ENCODE measurements around the gene DNAJA2.

DNAJA2 gene

DNA sequence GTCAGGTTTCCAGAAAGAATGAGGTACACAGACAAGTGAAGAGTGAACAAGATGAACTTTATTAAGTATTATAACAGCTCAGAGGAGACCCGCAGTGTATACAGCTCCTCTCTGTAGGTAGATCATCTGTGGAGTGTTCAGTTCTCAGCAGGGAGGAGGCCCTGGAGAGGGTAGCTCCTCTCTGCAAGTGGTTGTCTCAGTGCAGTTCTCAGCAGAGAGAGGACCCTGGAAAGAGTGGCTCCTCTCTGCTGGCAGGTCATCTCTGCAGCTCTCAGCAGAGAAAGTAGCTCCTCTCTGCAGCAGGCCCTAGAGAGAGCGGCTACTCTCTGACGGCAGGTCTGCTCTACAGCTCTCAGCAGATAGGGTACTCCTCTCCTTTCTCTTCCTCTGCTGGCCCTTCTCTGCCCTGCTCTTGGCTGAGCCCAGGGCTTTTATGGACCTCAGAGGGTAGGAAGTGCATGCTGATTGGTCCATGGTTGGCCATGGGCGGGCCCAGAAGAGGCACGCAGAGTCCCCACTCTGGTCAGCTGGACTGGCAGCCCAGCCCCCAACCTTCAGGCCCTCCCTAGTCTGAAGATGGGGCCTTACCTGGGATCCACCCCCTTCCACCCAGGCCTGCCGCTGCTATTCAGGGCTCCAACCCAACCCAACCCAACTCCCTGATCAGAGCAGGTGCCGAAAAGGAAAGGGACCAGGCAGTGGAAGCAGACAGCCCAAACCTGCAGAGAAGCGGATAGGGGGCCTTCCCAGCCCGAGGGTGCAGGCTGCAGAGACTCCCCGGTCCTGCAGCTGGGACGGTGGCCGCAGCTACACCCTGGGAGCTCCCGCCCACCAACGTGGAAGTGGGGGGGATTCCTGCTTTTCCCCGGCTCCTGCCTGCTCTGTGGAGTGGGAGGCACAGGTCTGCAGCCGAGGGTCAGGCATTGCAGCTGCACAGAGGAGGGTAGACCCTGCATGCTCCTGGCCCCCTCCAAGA, 18.5 kb upstream of the DNAJA2 start:
- Mint-ChIP-seq H3K9me3 (no peaks in the 10 kb centered on the region), H3K27ac (no peak overlapping the region), H3K4me3 (no peak overlapping the region), H3K27me3 (no peaks in the 10 kb centered on the region), H3K4me1 (ENCODE audit: low read depth) (peaks cover 3% of the 10 kb centered on the region), H3K36me3 (ENCODE audit: low read depth) (no peaks in the 10 kb centered on the region)
- DNase-seq, result no peak

DNA sequence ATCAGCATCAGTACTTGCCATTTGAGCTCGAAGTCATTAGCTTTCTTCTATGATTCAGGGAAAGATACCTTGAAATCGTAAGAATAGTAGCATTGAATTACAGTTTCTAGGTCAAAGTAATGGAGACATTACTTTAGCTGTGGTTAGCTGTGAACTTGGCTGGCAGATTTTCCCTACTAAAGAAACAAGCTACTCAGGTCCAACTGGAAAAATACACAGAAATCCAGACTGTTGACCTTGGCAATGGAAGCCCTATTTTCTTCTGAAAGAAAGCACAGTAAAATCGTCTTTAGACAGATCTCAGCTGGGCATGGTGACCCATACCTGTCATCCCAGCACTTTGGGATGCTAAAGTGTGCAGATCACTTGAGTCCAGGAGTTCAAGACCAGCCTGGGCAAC, 13.4 kb upstream of the DNAJA2 start:
- Mint-ChIP-seq H3K27ac (no peak overlapping the region), H3K4me1 (ENCODE audit: low read depth) (no peaks in the 10 kb centered on the region), H3K36me3 (ENCODE audit: low read depth) (no peaks in the 10 kb centered on the region), H3K9me3 (no peaks in the 10 kb centered on the region), H3K27me3 (no peaks in the 10 kb centered on the region), H3K4me3 (no peak overlapping the region)
- DNase-seq, result no peak

DNA sequence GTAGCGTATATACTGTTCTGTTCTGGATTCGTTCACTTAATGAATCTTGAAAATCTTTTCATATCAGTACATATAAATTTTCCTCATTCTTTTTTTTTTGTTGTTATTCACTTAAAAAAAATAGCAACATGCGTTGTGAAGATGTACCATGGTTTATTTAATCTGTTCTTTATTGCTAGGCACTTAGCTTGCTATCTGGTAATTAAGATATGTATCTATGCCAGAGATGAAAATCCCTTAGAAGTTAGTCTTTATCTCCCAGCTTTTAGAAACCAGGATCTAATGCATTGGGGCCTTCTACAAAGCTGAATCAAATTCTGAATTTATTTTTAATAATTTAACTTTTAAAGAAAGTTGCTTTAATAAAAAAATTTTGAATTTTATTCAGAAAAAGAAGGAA, 13.0 kb upstream of the DNAJA2 start:
- no peaks in the 10 kb centered on the region for H3K27me3 Mint-ChIP-seq
- H3K4me1 Mint-ChIP-seq (ENCODE audit: low read depth), result no peaks in the 10 kb centered on the region
- H3K9me3 Mint-ChIP-seq, result no peaks in the 10 kb centered on the region
- no peaks in the 10 kb centered on the region for H3K36me3 Mint-ChIP-seq (ENCODE audit: low read depth)
- DNase-seq, result no peak
- no peak overlapping the region for H3K4me3 Mint-ChIP-seq
- no peak overlapping the region for H3K27ac Mint-ChIP-seq

DNA sequence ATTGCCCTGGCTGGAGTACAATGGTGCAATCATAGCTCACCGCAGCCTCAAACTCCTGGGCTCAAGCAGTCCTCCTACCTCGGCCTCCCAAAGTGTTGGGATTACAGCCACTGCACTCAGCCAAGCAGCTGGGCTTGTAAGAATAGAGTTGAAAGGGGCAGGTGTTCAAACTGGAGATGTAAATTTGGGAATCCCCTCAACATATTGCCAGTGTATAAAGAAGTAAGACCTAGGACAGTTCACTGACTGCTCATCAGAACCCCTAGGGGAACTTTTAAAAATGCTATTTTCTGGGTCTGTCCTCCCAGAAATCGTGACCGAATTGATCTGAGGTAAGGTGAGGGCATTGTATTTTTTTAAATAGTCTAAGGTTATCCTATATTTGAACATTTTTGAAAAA, 8.9 kb upstream of the DNAJA2 start:
- Mint-ChIP-seq H3K27me3 (no peaks in the 10 kb centered on the region), H3K9me3 (no peaks in the 10 kb centered on the region), H3K27ac (no peak overlapping the region), H3K36me3 (ENCODE audit: low read depth) (no peaks in the 10 kb centered on the region), H3K4me3 (no peak overlapping the region), H3K4me1 (ENCODE audit: low read depth) (peaks cover 3% of the 10 kb centered on the region)
- no peak for DNase-seq

DNA sequence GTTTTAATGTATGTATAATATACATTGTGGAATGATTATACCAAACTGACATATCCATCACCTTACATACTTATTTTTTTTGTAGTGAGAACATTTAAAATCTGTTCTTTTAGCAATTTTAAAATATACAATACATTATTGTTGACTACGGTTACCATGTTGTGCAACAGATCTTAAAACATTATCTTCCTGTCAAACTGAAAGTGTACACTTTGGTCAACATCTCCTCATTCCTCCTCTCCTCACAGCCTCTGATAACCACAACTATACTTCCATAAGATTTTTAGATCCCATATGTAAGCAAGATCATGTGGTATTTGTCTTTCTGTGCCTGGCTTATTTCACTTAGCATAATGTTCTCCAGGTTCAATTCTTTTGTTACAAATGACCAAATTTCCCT, 7.5 kb upstream of the DNAJA2 start:
- peaks cover 16% of the 10 kb centered on the region for H3K4me1 Mint-ChIP-seq (ENCODE audit: low read depth)
- no peak for DNase-seq
- no peaks in the 10 kb centered on the region for H3K9me3 Mint-ChIP-seq
- H3K36me3 Mint-ChIP-seq (ENCODE audit: low read depth), result no peaks in the 10 kb centered on the region
- H3K27me3 Mint-ChIP-seq, result no peaks in the 10 kb centered on the region
- H3K27ac Mint-ChIP-seq, result no peak overlapping the region
- no peak overlapping the region for H3K4me3 Mint-ChIP-seq

DNA sequence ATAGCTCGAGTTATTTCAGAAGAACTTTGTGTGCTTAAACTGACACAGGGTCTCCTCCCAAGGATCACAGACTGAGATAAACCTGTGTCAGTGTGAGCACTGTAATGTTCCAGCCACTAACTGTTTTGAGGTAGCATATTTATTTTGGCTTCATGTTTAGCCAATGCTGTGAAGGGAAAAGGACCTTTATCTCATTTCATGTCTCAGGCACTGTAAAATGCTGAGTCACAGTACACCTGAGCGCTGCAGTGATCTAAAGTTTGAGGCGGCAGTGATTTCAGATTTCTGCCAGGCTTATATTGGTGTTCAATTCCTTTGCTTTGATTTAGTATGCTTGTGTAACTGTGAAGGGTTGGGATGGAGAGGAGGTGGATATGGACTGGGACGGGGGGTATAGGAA, 3.1 kb upstream of the DNAJA2 start:
- Mint-ChIP-seq H3K9me3 (no peaks in the 10 kb centered on the region), H3K4me3 (no peak overlapping the region), H3K36me3 (ENCODE audit: low read depth) (peaks cover 23% of the 10 kb centered on the region), H3K4me1 (ENCODE audit: low read depth) (peaks cover 42% of the 10 kb centered on the region), H3K27ac (peak overlapping the region; percentile 92), H3K27me3 (no peaks in the 10 kb centered on the region)
- no peak for DNase-seq

DNA sequence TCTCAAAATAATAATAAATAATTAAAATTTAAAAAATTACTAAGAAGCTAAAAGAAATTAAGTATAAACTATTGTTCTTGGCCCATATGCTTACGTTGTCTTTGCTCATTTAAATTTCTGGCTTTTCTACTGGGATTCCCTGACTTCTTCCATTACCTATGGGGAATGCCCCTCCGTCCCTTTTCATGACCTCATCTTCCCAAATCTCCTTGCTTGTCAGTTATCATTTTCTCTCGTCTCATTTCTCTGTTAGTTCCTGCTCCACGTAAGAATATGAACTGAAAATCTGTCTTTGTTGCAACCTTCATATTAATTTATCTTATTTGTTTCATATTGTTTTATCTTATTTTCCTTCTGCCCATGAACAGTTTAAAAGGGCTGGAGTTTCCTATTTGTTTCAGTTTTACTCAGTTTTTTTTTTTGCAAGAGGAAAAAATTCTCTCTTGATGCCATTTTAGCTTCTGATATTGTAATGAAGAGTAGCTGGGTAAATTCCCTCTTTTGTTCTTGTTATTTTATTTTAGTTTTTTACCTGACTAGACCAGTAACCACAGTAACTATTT, 2.5 kb upstream of the DNAJA2 start:
- no peaks in the 10 kb centered on the region for H3K9me3 Mint-ChIP-seq

DNA sequence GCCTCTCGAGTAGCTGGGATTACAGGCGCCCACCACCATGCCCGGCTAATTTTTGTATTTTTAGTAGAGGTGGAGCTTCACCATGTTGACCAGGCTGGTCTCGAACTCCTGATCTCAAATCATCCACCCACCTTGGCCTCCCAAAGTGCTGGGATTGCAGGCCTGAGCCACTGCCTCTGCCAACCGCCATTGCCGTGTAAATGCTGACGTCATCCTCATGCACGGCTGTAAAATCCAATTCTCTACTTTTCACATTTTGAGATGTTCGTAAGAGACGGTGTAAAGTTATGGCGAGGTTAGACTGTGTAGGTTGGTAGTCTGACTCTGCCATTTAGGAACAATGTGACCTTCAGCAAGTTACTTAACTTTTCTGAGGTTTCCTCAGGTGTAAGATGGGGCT, 1.7 kb upstream of the DNAJA2 start:
- Mint-ChIP-seq H3K36me3 (ENCODE audit: low read depth) (peaks cover 34% of the 10 kb centered on the region), H3K27ac (peak overlapping the region; percentile 99), H3K27me3 (no peaks in the 10 kb centered on the region), H3K4me3 (peak overlapping the region; percentile 93), H3K4me1 (ENCODE audit: low read depth) (peaks cover 52% of the 10 kb centered on the region), H3K9me3 (no peaks in the 10 kb centered on the region)
- no peak for DNase-seq

More for the DNA sequence above, 2.5 kb upstream of the DNAJA2 start:
- peaks cover 47% of the 10 kb centered on the region for H3K4me1 Mint-ChIP-seq (ENCODE audit: low read depth)
- no peaks in the 10 kb centered on the region for H3K27me3 Mint-ChIP-seq
- peak overlapping the region; percentile 92 for H3K27ac Mint-ChIP-seq
- peak overlapping the region; percentile 57 for H3K4me3 Mint-ChIP-seq
- DNase-seq, result no peak
- H3K36me3 Mint-ChIP-seq (ENCODE audit: low read depth), result peaks cover 27% of the 10 kb centered on the region

DNA sequence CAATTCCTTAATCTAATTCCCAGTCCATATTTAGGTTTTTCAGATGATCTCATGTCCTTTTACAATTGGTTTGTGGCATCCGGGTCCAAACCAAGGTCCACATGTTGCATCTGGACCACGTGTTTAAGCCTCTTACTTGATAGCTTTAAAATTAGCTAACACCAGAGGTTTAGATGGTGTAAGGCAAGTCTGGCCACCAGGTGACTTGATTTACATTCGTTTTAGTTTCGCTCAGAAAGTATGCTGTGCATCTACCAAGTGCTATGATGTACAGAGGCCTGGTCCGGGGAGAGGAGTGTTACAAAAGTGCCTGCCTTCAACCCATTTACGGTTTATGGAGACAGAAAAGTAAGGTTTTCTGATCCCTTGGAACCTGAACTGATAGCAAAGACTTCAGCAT, 878 bp upstream of the DNAJA2 start:
- Mint-ChIP-seq H3K9me3 (no peaks in the 10 kb centered on the region), H3K27me3 (no peaks in the 10 kb centered on the region), H3K36me3 (ENCODE audit: low read depth) (peaks cover 42% of the 10 kb centered on the region), H3K27ac (peak overlapping the region; percentile 99), H3K4me3 (peak overlapping the region; percentile 93), H3K4me1 (ENCODE audit: low read depth) (peaks cover 55% of the 10 kb centered on the region)
- DNase-seq, result peak; percentile 38

DNA sequence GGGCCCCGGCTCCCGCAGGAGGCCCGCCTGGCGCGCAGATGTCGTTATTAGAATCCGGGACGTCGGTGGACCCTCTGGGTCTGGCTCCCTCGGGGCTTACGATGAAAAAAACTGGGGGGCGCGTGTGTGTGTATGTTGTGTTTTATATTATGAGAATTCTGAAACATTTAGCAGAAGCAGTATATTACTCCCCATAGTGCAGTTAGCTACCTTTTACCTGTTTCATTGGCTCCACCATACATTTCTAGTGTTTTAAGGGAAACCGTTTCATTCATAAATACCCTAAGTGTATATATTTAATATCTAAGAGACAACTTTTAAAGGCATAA, 486 bp upstream of the DNAJA2 start:
- H3K4me1 Mint-ChIP-seq (ENCODE audit: low read depth), result peaks cover 59% of the 10 kb centered on the region
- H3K9me3 Mint-ChIP-seq, result no peaks in the 10 kb centered on the region
- no peaks in the 10 kb centered on the region for H3K27me3 Mint-ChIP-seq

DNA sequence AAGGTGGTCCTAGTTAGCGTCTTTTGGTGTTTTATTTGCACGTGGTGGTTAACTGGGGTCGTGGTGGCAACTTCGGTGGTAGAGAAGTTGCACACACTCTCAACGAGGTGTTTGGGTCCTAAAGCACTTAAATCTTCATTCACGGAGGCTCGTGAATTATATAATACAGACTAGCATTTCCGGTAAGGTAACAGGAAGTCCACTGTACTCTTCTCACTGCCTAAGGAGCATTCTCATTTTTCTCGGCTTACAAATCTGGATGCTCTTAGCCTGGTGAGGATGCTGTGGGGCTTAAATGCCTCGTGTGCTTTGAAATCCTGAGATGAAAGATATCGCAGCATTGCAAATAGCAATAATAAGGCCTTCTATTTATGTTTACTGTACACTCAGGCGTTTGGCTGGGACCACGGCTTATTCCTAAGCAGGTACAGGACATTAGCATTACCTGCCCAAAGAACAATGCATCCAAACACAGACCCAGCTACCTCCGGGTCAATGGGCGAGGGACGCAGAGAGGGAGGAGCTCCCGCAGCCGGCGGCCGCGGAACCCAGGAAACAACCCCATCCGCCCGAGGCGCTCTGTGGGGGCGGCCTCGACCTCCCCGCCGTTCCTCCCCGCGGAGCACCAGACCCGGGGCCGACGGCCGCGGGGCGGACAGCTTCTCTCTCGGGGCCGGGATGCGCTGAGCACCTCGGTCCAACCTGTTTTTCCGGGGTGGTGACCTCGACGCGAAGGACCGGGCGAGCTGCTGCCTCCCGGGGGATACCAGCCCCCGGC, 856 bp downstream of the DNAJA2 start:
- no peaks in the 10 kb centered on the region for H3K9me3 Mint-ChIP-seq
- H3K27me3 Mint-ChIP-seq, result no peaks in the 10 kb centered on the region
- DNase-seq, result peak; percentile 72
- H3K36me3 Mint-ChIP-seq (ENCODE audit: low read depth), result peaks cover 59% of the 10 kb centered on the region
- H3K4me3 Mint-ChIP-seq, result peak overlapping the region; percentile 95
- peaks cover 71% of the 10 kb centered on the region for H3K4me1 Mint-ChIP-seq (ENCODE audit: low read depth)
- H3K27ac Mint-ChIP-seq, result peak overlapping the region; percentile 96

More for the DNA sequence above, 486 bp upstream of the DNAJA2 start:
- DNase-seq, result no peak
- H3K27ac Mint-ChIP-seq, result peak overlapping the region; percentile 99
- peak overlapping the region; percentile 93 for H3K4me3 Mint-ChIP-seq
- H3K36me3 Mint-ChIP-seq (ENCODE audit: low read depth), result peaks cover 46% of the 10 kb centered on the region

DNA sequence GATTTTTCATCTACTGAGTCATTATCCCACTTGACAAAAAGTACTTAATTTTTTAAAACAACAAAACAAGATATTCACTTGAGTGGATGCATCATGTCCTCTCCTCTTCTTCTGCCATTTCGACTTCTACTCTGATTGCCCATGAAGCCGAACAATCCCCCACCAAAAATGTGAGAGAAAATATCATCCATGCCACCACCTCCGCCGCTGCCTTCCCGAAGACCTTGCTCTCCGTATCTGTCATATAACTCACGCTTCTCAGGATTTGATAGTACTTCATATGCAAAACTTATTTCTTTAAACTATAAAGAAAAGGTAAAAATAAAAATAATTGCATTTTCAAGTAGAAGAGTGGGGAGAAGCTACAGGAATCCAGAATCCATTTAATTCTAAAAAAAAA, 2.2 kb downstream of the DNAJA2 start:
- H3K4me1 Mint-ChIP-seq (ENCODE audit: low read depth), result peaks cover 71% of the 10 kb centered on the region
- H3K27me3 Mint-ChIP-seq, result no peaks in the 10 kb centered on the region
- DNase-seq, result no peak
- peaks cover 72% of the 10 kb centered on the region for H3K36me3 Mint-ChIP-seq (ENCODE audit: low read depth)
- no peaks in the 10 kb centered on the region for H3K9me3 Mint-ChIP-seq
- H3K4me3 Mint-ChIP-seq, result peak overlapping the region; percentile 95
- H3K27ac Mint-ChIP-seq, result peak overlapping the region; percentile 87

DNA sequence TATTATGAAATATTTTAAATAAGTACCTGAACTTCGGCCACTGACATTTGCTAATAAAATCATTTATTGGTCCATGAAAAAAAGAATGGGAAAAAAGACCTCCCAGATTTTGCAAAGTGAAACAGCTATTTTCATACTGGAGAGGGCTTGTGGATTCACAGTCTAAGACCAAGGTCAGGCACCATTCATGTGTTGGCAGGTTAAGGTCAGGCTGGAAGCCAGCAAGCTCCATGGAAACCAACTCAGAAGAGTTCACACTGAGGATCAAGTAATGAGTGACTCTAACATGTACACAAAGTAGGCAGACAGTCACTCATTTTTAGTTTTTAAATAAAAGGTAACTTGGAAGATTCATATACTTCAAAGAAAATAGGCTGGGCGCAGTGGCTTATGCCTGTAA, 3.4 kb downstream of the DNAJA2 start:
- H3K9me3 Mint-ChIP-seq, result no peaks in the 10 kb centered on the region
- no peaks in the 10 kb centered on the region for H3K27me3 Mint-ChIP-seq
- DNase-seq, result no peak
- H3K4me3 Mint-ChIP-seq, result peak overlapping the region; percentile 41
- H3K36me3 Mint-ChIP-seq (ENCODE audit: low read depth), result peaks cover 83% of the 10 kb centered on the region
- H3K27ac Mint-ChIP-seq, result peak overlapping the region; percentile 73
- H3K4me1 Mint-ChIP-seq (ENCODE audit: low read depth), result peaks cover 61% of the 10 kb centered on the region

DNA sequence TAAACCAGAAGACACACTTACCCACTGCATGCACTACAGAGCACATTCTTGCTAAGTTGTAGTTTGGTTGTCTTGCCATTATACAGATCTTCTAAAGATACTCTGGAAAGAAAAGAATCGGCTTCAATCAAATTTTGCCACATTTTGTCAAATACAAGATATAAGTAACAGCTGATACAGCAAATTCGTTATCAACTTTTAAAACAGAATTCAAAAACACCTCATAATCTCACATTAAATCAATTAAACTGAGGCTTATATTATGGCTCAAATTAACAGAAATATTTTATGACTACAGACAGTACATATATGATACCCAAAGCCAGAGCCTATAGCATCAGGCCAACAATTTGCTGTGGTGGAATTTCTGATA, 5.4 kb downstream of the DNAJA2 start:
- H3K4me1 Mint-ChIP-seq (ENCODE audit: low read depth), result peaks cover 63% of the 10 kb centered on the region
- peak overlapping the region; percentile 80 for H3K27ac Mint-ChIP-seq
- DNase-seq, result no peak
- no peaks in the 10 kb centered on the region for H3K9me3 Mint-ChIP-seq
- peaks cover 93% of the 10 kb centered on the region for H3K36me3 Mint-ChIP-seq (ENCODE audit: low read depth)
- H3K4me3 Mint-ChIP-seq, result no peak overlapping the region
- no peaks in the 10 kb centered on the region for H3K27me3 Mint-ChIP-seq

DNA sequence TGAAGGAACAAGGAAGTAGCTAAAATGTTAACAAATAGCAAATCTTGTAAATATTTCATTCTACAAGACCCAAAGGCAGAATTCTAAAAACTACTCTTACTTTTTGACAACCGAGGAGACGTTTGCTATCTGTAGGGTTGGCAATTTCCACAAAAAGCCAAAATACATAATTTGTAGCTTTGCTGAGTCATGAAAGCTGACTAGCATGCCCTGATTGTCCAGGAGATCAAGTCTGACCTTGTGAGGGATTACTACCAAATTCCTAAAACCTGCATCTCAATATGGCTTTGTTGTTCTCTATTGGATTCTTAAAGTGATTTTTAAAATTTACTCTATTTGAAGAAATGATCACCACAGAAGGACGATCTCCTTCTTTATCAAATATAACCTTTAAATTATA, 10.8 kb downstream of the DNAJA2 start:
- Mint-ChIP-seq H3K36me3 (ENCODE audit: low read depth) (peaks cover 97% of the 10 kb centered on the region), H3K27me3 (no peaks in the 10 kb centered on the region), H3K27ac (peak overlapping the region; percentile 95), H3K4me1 (ENCODE audit: low read depth) (peaks cover 50% of the 10 kb centered on the region), H3K4me3 (no peak overlapping the region), H3K9me3 (no peaks in the 10 kb centered on the region)
- no peak for DNase-seq

Data from activated T-cell treated with anti-CD3 and anti-CD28 coated beads, Interleukin-2, amount 50 U/mL, for 24 hours (primary cell).